NCI-H460 (cell line): ENCODE data around the gene EDN2. TPM values are rescaled to one million over a fixed set of nuclear protein-coding genes. Genes with fewer than 3 reads are reported as not detected.

Source experiments
- DNase-seq: peaks from one replicate; pipeline ENCODE4 v3.0.0-alpha.2; 2016; ENCODE audit warnings: low read depth; ENCODE audit errors: extremely low read depth
- total RNA-seq: library from RNA; depleted of rRNA; stranded (reverse); fragments of >200 nt; shearing (Covaris generic); gene quantifications from 2 replicates; pipeline ENCODE4 v1.2.3, GENCODE V29; 2014

Gene EDN2
- total RNA-seq, 1 experiment from 2014 or later: not detected

GRCh38 chr1:41500378-41500777, 15.9 kb upstream of the EDN2 start:
- DNase-seq: no peak

GRCh38 chr1:41499591-41499990, 15.1 kb upstream of the EDN2 start:
- DNase-seq: no peak

- DNase-seq: no peak
These were observed 14.3 kb upstream of the EDN2 start for GRCh38 chr1:41498804-41499203.

- no peak for DNase-seq
These were observed 13.9 kb upstream of the EDN2 start for GRCh38 chr1:41498391-41498790.

DNA sequence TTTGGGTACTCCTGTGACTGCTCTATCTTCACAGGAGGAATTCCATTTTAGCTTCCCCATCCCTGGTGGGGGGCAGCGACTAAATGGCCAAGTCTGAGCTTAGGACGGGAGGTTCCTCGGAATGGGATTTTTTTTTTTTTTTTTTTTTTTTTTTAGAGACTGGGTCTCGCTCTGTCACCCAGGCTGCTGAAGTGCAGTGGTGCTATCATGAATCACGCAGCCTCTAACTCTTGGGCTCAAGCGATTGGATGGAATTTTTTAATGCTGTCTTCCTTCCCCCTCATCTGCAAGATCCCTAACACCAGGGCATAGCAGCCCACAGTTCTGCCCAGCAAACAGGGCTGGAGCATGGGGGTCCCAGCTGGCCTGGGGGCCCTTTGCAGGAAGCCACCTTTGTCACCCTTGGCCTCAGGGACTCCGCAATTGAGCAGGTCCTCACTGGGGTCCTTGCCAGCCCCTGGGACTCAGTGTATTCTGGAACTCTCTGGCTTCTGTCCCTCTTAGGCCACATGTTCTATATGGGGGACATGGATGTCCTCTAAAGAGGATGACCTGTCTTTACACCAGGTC, 13.1 kb upstream of the EDN2 start:
- DNase-seq: no peak

DNA sequence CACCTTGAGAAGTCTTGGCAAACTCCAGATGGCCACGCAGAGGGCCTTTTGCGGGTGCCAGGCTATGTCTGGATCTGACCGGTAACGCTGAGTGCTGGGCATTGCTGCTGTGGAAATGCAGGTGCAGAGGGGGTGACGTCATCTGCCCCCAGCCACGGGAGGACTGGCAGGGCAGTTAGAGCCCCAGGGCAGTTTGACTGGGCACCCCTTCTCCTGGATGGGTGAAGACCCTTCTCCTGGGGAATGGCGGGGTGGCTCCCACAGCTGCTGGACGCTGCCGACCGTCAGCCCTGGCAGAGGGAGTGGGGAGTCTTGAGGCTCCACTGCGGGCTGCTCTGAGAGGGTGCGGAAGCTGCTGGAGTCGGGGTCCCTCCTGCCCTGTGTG, 12.6 kb upstream of the EDN2 start:
- no peak for DNase-seq

- peak; percentile 34 for DNase-seq
These were observed 11.9 kb upstream of the EDN2 start for GRCh38 chr1:41496080-41497055.

DNA sequence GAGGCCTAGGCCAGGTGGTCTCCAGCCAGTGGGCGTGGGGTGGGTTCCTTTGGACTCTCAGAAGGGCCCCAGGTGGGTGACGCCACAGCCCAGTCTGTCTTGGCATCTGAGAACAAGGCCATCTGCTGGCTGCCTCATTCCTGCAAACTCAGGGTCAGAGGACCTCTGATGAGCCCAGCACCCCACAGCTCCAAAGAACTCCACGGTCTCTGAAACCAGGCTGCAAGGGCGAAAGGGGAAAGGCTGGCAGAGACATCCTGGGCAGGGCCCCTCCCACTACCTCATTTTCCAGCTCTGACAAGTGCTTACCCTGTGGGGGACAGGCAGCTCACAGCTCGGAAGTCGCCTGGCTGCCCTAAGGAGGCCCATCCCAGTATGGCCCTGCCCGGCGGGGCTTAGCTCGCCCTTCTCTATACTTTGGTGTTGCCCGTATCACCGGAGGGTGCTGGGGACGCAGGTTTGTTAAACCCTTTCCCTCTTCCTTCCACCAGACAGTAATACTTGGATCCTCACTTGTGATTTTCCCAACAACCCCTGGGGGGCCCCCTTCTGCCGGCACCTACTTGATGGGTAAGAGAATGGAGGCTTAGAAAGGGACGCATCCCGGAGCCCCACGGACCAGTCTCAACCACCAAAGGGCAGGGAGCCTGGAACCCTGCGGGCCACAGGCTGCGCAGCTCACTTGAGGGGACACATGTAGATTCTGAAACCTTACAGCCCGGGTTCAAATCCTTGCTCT, 10.9 kb upstream of the EDN2 start:
- peak; percentile 30 for DNase-seq

DNA sequence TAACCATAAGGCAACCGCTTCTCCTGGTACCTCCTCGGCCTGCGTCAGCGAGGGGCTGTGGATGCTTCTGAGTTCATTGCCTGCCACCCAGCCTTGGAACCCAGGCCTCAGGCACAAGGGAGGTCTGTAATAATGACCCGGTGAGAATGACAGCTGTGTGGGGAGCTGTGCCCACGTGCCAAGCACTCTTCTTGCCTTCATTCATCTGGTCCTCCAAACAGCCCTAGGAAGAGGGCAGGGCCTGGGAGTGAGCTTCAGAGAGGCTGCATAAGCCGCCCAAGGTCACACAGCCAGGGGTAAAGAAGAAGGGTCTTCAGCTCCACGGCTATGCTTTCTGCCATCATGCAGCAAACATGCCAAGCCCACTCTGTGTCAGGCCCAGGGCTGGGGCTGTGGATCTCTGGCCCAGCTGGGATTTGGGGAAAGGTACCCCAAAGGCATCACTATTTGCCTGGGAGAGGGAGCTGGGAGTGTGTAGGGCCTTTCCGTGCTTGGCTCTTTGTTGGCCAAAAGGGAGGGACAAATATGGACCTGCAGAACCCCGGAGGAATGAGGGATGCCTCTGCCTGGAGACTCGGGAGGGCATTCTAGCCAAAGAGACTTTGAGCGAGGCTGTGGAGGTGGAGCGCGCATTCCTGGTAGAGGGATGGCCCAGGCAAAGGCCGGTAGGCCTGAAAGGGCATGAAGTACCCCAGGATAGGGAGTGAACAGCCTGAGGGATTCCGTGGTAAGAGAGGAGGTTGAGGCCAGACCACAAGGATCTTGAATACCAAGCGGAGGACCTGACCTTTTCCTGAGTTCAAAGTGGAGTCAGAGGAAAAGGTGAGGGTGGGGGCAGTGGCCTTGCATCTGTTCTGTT, 10.1 kb upstream of the EDN2 start:
- DNase-seq: no peak

DNA sequence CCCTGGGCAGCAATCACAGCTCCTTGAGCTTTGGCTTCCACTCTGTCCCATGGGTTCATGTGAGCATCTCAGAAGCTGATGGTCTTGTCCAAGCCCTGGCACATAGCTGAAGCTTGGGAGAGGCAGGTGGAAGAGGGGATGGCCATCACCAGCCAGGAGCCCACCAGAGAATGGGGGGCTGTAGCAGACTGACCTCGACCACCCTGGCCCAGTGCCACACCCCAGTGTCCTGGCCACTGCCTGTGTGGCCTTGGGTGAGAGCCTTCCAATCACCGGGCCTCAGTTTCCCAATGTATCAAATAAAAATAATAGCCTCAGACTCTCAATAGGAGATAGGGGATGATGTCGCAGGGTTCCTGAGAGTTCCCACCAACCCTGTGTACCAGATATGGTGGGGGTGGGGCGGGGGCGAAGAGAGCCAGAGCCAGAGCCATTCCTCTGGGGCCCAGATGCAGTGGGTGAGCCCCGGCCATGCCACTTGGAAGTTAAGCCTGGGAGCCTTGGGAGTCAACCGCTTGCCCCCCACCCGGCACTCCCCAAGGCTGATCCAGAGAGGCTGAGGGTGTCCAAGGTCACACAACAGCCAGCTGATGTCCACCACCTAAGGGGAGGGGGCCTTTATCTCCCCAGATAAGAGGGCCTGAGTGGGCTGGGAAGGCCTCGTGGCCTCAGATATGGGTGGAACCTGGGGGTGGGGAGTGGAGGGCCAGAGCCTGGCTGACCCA, 9.3 kb upstream of the EDN2 start:
- DNase-seq: no peak

DNA sequence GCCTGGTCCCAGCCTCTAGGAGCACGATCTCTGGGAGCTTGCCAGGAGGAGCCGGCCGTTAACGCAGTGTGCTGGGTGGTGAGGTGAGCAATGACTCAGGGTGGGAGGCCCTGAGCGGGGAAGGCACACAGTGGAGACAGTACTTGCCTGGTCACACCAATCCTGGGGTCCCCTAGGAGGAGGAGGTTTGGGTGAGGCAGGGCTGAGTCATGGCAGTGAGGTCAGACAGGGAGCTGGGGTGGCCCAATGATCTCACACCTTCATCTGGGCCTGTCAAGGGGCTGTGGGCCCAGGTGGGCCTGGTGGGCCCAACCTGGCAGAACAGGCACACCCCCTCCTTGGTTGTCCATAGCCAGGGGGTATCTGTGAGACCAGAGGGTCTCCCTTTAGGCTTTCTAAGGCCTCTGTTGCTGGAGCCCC, 8.6 kb upstream of the EDN2 start:
- no peak for DNase-seq

DNA sequence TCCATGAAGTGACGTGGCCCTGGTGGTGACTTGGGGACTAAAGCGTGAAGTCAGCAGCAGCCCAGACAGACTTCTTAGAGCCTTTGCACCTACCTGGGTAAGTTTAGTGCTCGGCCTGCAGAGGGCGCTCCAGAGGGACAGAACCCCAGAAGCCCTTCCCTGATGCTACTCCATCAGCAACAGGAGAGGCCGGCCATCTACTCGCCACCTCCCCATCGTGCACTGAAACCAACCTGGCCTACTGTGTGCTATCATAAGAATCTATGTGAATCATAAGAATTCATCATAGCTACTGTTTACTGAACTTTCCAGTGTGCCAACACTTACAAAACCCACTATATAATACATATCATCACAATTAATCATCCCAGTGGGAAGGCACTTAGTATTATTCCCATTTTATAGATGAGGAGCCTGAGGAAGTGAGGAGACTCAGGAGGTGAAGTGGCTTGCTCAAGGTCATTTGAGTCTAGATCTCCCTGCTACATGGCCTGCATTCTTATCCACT, 7.9 kb upstream of the EDN2 start:
- DNase-seq: peak; percentile 19

GRCh38 chr1:41490911-41491310, 6.4 kb upstream of the EDN2 start:
- DNase-seq: no peak

- no peak for DNase-seq
These were observed 5.1 kb upstream of the EDN2 start for GRCh38 chr1:41489561-41489960.

DNA sequence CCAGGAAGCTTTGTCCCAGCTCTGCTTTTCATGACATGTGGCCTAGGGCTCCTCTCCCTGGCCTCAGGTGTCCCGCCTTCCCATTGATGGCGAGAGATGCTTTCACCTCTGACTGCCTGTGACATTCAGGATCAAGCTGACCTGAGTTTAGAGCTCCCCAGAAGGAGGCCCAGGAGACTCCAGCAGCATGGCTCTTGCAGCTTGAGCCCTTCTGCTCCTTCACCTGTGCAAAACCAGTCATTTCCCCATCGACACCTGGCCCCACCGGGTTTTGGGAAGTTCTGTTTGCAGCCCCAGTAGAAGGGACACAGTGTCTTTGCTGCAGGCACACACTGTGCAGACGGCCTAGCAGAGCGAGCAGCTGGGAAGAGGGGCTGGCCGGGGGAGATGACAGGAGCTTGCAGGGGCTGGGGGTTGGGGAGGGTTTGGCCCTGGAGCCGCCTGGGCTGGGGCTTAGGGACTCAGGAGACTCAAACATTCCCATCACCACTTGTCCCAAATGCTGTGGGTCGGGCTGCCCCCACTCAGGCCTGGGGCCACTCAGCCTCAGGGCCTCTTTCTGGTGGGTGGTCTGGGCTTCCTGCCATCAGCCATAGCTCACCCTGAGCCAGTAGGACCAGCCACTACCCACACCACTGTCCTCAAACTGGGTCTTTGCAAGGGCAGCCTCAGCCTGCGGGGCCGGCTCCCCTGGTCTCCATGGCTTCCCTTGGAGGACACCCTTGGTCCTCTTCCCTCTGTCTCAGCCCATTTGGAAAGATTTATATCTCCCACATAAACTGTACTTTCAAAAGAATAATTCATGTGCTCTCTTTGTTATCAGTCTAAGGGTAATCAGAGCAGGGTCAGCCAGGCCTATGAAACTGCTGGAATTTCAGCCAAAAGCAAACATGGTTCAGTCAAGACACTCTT, 3.8 kb upstream of the EDN2 start:
- no peak for DNase-seq

DNA sequence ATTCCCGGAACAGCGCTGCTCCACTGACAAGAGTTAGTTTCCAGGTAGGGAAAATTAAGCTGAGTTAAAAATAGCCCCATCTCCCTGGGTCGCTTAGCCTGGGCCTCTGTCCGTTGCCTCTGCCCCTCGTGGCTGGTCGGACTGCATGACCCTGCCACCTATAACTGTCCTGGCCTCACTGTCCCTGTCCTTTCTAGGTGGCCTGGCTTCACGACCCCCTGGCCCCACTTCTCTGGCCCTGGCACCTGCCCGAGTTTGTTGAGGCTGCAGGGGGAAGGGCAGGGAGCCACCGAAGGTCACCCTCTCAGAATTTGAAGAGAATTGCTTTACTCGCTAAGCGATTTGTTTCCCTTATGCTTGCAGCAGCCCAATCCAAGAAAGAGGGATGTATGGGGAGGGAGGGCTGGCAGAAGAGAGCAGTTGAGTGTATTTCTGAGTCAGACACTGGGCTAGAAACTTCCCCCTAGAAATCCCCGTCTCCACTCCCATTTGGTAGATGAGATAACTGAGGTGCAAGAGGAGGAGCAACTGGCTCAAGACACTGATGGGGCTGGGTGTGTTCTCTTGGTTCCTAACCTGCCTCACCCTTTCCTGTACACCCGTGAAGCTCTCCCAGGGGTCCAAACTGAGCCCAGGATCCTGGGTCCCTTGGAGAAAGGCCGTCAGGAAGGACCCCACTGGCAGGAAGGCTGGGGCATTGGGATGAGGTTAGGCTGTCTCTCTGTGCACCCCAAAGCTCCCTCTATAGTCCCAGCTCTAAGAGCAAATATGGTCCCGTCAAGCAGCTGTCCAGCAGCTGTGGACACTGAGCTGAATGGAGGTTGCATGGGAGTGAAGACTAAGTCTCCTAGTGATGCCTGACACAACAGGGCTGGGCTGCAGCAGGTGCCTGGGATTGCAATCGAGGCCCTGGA, 2.9 kb upstream of the EDN2 start:
- DNase-seq: no peak

DNA sequence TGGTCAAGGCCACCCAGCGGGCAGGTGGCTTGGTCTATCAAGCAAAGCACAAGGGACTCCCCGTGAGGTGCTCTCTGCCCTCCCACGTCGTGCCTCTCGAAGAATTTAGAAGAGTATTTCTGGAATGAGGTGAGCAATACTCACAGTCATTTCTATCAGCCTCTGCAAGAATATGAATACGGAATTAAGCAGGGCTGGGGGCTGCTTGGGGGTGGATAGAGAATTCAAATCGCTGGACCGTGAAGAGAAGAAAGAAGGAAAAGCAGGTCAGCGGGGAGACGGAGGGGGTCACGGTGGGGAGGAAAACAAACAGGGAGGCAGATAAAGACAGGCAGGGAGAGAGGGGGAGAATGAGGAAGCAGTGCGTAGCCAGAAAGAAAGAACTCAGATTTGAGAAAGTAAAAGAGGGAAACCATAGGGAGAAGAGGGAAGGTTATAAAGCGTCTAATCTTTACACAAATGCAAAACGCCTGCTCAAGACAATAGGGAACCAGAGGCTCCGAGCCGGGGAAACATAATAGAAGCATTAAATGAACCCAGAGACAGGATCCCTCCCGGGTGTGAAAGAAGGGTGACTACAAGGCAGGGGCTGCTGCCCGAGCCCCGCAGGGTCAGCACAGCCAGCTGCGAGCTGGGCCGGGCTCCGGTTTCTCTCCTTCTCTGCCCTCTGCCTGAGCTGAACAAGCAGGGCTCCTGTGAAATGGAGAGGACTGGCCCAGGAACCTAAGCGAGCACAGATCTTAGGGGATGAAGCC, 2.1 kb upstream of the EDN2 start:
- DNase-seq: no peak
